HG03378 (cell line): ENCODE measurements around the gene SNED1.

Source experiments
- ATAC-seq: cut with Tn5 transposase; IDR thresholded peaks from one replicate; pipeline ENCODE4 v1.9.1; 2021; ENCODE audit warnings: mild to moderate bottlenecking, moderate library complexity; ENCODE audit not compliant: unreplicated experiment

SNED1 gene

GRCh38 chr2:241043581-241043980 lies 45.2 kb downstream of the SNED1 start:
- ATAC-seq, result no peak

DNA sequence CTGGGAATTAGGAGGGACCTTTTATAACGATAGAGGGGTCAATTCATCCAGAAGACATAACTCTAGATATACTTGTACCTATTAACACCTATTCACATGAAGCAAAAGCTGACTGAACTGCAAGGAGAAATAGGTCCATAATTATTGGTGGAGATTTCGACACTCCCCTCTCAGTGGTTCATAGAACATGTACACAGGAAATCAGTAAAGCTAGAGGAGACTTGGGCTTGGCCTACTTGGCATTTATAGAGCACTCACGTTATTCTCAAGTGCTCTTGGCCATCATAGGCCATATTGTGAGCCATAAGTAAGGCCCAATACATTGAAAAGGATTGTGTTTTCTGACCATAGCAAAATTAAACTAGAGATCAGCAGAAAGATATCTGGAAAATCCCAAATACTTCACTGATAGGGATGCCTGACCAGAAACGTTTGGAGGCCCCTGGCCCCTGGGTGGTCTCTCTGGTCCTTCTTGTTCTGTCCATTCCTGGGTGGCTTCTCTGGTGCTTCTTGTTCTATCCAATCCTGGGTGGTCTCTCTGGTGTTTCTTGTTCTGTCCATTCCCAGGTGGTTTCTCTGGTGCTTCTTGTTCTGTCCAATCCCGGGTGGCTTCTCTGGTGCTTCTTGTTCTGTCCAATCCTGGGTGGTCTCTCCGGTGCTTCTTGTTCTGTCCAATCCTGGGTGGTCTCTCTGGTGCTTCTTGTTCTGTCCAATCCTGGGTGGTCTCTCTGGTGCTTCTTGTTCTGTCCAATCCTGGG lies 49.0 kb downstream of the SNED1 start:
- no peak for ATAC-seq

- no peak for ATAC-seq
Observed at GRCh38 chr2:241048149-241048948, 49.9 kb downstream of the SNED1 start.

DNA sequence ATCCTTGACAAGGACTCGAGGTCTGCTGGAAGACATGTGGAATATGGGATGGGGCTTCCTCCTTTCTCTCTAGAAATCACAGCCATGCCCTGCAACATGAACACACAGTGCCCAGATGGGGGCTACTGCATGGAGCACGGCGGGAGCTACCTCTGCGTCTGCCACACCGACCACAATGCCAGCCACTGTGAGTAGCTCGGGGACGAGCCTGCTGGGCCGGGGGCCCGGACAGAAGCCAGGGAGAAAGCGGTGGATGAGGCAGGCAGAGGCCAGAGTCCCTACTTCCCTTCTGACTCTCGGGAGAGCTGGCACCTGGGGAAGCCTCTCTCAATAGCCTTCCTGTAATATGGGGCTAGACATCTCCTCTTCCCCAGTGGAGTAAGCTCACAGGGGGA lies 50.5 kb downstream of the SNED1 start:
- ATAC-seq, result no peak

DNA sequence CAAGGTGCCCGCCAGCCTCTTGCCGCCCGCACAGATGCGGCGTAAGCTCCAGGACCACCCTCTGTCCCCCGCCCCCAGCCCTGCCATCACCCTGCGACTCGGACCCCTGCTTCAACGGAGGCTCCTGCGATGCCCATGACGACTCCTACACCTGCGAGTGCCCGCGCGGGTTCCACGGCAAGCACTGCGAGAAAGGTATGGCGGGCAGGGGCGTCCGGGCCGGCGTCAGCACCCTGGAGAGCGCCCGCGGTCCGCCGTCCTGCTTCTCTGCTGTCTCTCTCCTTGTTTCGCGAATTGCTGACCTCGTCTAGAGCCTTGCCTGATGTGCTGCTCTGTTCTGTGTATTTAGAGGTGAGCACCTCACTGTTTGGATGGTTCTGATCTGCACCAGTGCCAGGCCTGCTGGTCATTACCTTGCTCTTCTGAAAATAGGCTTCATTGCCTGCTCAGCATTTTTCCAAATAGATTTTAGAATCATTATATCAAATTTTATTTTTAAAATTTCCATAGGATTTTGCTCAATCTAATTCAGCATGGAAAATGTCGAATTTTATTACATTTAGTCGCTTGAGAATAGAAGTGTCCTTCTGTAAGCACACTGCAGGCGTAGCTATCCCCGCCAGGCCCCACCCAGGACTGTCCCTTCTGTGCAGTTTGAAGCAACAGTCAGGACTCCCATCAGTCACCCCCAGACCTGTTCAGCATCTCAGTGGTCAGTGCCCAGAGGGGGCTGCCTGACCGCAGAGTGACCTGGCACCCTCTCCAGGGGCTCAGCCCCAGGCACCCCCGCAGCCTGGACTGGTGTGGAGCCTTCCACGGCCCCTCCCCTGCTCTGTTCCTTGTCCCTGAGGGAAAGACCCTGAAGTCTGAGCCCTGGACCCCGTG lies 51.6 kb downstream of the SNED1 start:
- ATAC-seq, result no peak

- no peak for ATAC-seq
Observed at GRCh38 chr2:241050624-241051577, 52.5 kb downstream of the SNED1 start.

DNA sequence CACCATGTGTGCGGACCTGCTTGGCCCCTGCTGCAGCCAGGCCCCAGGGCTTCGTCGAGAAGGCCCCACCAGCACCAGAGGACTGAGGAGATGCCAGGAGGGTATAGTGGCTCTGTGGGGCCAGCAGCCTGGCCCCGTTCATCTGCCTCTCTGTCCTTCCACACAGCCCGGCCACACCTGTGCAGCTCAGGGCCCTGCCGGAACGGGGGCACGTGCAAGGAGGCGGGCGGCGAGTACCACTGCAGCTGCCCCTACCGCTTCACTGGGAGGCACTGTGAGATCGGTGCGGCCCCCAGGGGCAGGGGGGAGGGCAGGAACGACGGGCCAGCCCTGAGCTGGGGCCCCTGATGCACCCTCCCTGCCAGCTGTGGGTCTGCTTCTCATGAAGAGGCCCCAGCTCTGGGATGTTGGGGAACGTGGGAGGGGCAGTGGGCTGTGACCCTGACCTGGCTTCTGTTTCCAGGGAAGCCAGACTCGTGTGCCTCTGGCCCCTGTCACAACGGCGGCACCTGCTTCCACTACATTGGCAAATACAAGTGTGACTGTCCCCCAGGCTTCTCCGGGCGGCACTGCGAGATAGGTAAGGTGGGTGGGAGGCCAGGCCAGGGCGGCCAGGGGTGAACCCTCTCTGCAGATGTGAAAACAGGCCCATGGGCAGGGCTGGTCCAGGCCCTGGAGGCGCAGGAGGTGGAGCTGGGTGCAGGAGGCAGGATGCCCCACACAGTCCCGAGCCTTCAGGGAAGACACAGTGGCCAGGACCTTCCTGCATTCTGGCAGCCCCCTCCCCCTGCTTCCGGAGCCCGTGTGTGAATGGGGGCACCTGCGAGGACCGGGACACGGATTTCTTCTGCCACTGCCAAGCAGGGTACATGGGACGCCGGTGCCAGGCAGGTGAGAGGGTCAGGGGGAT lies 53.4 kb downstream of the SNED1 start:
- ATAC-seq, result no peak

- ATAC-seq, result no peak
Observed at GRCh38 chr2:241052677-241053360, 54.4 kb downstream of the SNED1 start.

- ATAC-seq, result no peak
Observed at GRCh38 chr2:241053576-241054251, 55.3 kb downstream of the SNED1 start.

DNA sequence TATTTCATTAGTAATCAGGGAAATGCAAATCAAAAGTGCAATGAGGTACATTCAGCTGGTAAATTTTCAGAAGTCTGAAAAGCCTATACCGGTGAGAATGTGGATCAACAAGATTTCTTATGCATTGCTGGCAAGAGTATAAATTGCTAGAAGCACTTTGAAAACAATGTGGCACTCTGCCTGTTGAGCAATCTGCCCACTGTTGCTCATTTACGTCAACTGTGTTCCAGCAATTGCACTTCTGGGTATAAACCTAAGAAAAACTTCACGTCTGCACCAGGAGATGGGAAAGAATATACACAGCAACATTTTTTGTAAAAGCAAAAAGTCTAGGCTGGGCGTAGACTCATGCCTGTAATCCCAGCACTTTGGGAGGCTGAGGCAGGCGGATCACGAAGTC lies 62.9 kb downstream of the SNED1 start:
- no peak for ATAC-seq

GRCh38 chr2:241062389-241063092 lies 64.1 kb downstream of the SNED1 start:
- no peak for ATAC-seq

DNA sequence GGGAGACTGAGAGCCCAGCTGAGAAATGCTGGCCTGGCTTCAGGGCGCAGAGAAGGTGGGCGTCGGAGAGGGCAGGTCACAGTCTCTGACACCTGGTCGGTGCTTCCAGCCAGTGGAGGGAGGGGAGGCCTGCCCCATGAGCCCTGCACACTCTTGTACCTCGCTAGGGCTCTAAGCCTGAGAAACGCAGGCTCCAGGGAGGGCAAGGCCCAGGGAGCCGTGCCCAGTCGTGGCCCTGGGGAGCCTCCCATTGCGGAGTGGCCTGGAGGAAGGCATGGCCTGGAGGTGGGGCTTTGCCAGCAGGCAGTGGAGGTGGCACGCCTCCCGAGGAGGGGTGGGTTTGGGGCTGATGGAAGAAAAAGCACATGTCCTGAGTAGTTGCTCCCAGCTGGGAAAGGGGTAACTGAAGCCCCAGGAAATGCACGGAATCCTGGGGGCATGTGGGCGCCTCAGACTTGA lies 64.7 kb downstream of the SNED1 start:
- no peak for ATAC-seq

DNA sequence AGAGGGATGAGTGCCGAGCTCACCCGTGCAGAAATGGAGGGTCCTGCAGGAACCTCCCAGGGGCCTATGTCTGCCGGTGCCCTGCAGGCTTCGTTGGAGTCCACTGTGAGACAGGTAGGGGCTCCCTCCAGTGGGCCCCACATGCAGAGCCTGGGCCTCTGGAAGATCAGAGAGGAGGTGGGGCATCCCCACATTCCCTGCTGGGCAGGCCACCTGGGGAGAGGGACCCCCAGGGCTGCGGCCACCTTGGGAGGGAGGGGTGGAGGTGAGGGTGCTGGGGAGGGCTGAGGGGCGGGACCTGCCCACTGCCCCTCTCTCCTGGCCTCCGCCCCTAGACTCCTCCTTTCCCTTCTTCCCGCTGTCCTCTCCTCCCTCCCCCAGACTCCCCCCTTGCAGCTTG lies 65.2 kb downstream of the SNED1 start:
- no peak for ATAC-seq

- no peak for ATAC-seq
Observed at GRCh38 chr2:241064008-241064801, 65.8 kb downstream of the SNED1 start.

DNA sequence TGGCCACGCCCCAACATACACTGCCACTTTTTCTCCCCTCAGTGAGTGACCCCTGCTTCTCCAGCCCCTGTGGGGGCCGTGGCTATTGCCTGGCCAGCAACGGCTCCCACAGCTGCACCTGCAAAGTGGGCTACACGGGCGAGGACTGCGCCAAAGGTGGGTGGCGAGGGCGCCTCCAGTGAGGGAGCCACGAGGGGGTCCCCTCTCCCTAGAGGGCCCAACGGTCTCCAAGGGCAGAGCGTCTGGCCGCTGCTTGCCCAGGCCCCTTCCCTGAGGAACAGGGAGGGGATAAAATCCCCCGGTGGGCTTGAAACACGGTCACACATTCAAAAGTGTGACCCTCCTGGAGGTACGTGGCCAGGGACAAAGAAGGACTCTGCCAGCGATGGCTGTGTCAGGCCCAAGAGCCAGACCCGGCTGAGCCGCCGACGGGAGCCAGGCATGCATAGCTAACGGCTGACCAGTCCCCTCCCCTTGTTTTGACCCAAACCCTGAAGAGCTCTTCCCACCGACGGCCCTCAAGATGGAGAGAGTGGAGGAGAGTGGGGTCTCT lies 66.5 kb downstream of the SNED1 start:
- no peak for ATAC-seq

DNA sequence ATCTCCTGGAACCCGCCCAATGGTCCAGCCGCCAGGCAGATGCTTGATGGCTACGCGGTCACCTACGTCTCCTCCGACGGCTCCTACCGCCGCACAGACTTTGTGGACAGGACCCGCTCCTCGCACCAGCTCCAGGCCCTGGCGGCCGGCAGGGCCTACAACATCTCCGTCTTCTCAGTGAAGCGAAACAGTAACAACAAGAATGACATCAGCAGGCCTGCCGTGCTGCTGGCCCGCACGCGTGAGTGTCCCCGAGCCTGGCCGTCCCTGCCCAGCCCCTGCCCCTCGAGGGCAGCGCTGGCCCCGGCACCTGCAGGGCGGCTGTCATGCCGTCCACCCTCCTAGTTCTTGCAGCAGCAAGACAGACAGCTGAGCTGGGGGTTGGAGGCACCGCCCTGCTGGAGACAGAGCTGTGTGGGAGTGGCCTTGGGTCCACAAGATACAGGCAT lies 67.0 kb downstream of the SNED1 start:
- ATAC-seq, result no peak
